Brain microvascular endothelial cell (primary cell): ENCODE data around the gene CNIH3.

ENCODE experiments used
- DNase-seq: peaks from one replicate; pipeline ENCODE4 v3.0.0-alpha.2; 2020
- H3K27ac ChIP-seq: fragments of 250-450 bp; sonication (Bioruptor Pico); 2 replicates; pipeline ENCODE4 v1.5.1; 2020; ENCODE audit warnings: mild to moderate bottlenecking, moderate library complexity
- H3K27me3 ChIP-seq: fragments of 250-450 bp; sonication (Bioruptor Pico); replicated peaks from 2 replicates; pipeline ENCODE4 v1.5.1; 2020; ENCODE audit warnings: mild to moderate bottlenecking
- H3K36me3 ChIP-seq: fragments of 250-450 bp; sonication (Bioruptor Pico); replicated peaks from 2 replicates; pipeline ENCODE4 v1.5.1; 2020; ENCODE audit warnings: mild to moderate bottlenecking
- H3K4me3 ChIP-seq: 2 replicates; pipeline ENCODE4 v1.5.1; 2011; ENCODE audit warnings: low read depth, mild to moderate bottlenecking, control low read depth, low read length, moderate library complexity
- CTCF ChIP-seq: IDR thresholded peaks from 2 replicates; pipeline ENCODE4 v1.5.1; 2011; ENCODE audit warnings: low read depth, mild to moderate bottlenecking, moderate library complexity, low read length, control low read depth, inconsistent platforms; ENCODE audit errors: missing control alignments
- in situ Hi-C: cut with HindIII; loops from 2 replicates; pipeline ENCODE4 v1.10.0; 2017; ENCODE audit warnings: low sequenced_read_pairs, low pct_ligation_motif_present

The CNIH3 gene

GRCh38 chr1:224617410-224618355 lies 1.6 kb downstream of the CNIH3 start:
- no peak overlapping the region for H3K27ac ChIP-seq
- TF ChIP-seq CTCF: no peak
- H3K4me3 ChIP-seq: peak overlapping the region; percentile 68
- no peaks in the 10 kb centered on the region for H3K36me3 ChIP-seq
- in situ Hi-C loops: loop anchor here (25.0 kb wide), 1 partner anchor 105 kb away; no protein-coding TSS in a partner anchor
- no peak for DNase-seq
- H3K27me3 ChIP-seq: peaks cover 25% of the 10 kb centered on the region

GRCh38 chr1:224619209-224619608 lies 3.1 kb downstream of the CNIH3 start:
- H3K27me3 ChIP-seq: peaks cover 25% of the 10 kb centered on the region

GRCh38 chr1:224620105-224620504 lies 4.0 kb downstream of the CNIH3 start:
- no peak for DNase-seq
- Histone ChIP-seq H3K36me3 (no peaks in the 10 kb centered on the region), H3K27me3 (peaks cover 25% of the 10 kb centered on the region), H3K27ac (no peak overlapping the region), H3K4me3 (no peak overlapping the region)
- in situ Hi-C loops: loop anchor here (25.0 kb wide), 1 partner anchor 108 kb away; no protein-coding TSS in a partner anchor
- no peak for TF ChIP-seq CTCF

More at GRCh38 chr1:224619209-224619608, 3.1 kb downstream of the CNIH3 start:
- TF ChIP-seq CTCF: no peak
- H3K4me3 ChIP-seq: peak overlapping the region; percentile 3
- DNase-seq: no peak
- H3K36me3 ChIP-seq: no peaks in the 10 kb centered on the region
- in situ Hi-C loops: loop anchor here (25.0 kb wide), 1 partner anchor 107 kb away; no protein-coding TSS in a partner anchor
- H3K27ac ChIP-seq: no peak overlapping the region

- in situ Hi-C loops: loop anchor here (25.0 kb wide), 1 partner anchor 110 kb away; no protein-coding TSS in a partner anchor
- Histone ChIP-seq H3K27me3 (peaks cover 14% of the 10 kb centered on the region), H3K27ac (no peak overlapping the region), H3K4me3 (no peak overlapping the region), H3K36me3 (no peaks in the 10 kb centered on the region)
- TF ChIP-seq CTCF: no peak
- no peak for DNase-seq
Measured at GRCh38 chr1:224621813-224622682, 5.9 kb downstream of the CNIH3 start.

- in situ Hi-C loops: loop anchor here (25.0 kb wide), 1 partner anchor 111 kb away; no protein-coding TSS in a partner anchor
- no peak for DNase-seq
- Histone ChIP-seq H3K4me3 (no peak overlapping the region), H3K36me3 (no peaks in the 10 kb centered on the region), H3K27me3 (peaks cover 6% of the 10 kb centered on the region), H3K27ac (no peak overlapping the region)
- no peak for TF ChIP-seq CTCF
Measured at GRCh38 chr1:224622831-224623230, 6.7 kb downstream of the CNIH3 start.
